ENCODE measurements around the gene ADGRD1.

Gene ADGRD1

GRCh38 chr12:131042834-131043245 lies 89.1 kb downstream of the ADGRD1 start:
- no peak for DNase-seq (ENCODE audit: low read depth)

DNA sequence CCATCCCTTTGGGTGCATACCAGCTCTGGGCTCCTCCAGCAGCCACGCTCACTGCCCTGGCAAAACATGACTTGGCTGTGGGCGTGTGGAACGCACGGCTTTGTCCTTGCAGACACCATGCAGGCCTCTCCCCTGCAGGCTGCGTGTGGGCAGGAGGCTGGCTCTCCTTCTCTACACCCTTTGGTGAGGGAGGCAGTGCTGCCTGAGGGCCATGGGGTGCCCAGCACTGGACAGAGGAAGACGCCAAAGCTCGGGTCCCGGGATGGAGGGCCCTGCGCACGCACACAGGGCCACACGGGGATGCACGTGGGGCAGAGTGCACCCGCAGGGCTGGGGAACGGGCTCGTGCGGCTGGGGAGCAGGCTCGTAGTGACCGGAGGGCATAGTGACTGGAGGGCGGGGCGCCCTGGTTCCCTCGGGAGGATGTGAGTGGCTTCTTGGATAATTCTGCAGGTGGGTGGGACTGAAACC lies 89.7 kb downstream of the ADGRD1 start:
- DNase-seq (ENCODE audit: low read depth) = no peak

- no peak for DNase-seq (ENCODE audit: low read depth)
Observed at GRCh38 chr12:131044136-131044535, 90.4 kb downstream of the ADGRD1 start.

DNA sequence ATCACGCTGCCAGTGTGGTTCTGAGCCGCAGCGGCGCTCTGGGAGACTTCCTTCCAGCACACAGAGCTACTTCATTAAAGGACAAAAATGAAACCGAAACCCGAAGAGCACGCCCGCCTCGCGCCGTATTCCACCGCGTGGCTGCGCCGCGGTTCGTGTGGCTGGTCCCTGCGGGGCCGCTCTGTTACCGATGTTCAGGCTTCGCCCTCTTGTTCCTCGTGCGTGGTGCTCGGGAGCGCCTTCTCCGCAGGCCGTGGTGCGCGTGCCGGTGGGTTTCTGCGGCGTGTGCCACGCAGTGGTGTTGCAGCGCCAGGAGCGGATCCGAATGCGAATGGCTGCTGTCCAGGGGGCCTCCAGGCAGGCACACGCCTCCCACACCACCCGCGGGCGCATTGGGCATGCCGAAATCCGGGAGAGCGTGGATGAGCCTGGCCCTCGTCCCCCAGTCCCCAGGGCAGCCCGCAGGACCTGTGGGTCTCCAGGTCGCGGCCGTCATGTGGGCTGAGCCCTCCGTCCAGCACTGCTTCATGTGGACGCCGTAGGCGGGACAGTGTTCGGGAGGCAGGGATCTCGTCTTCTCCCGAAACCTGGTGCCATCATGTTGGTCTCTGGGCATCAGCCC lies 91.2 kb downstream of the ADGRD1 start:
- DNase-seq (ENCODE audit: low read depth) = no peak

- DNase-seq (ENCODE audit: low read depth) = no peak
Observed at GRCh38 chr12:131045705-131046460, 92.2 kb downstream of the ADGRD1 start.

DNA sequence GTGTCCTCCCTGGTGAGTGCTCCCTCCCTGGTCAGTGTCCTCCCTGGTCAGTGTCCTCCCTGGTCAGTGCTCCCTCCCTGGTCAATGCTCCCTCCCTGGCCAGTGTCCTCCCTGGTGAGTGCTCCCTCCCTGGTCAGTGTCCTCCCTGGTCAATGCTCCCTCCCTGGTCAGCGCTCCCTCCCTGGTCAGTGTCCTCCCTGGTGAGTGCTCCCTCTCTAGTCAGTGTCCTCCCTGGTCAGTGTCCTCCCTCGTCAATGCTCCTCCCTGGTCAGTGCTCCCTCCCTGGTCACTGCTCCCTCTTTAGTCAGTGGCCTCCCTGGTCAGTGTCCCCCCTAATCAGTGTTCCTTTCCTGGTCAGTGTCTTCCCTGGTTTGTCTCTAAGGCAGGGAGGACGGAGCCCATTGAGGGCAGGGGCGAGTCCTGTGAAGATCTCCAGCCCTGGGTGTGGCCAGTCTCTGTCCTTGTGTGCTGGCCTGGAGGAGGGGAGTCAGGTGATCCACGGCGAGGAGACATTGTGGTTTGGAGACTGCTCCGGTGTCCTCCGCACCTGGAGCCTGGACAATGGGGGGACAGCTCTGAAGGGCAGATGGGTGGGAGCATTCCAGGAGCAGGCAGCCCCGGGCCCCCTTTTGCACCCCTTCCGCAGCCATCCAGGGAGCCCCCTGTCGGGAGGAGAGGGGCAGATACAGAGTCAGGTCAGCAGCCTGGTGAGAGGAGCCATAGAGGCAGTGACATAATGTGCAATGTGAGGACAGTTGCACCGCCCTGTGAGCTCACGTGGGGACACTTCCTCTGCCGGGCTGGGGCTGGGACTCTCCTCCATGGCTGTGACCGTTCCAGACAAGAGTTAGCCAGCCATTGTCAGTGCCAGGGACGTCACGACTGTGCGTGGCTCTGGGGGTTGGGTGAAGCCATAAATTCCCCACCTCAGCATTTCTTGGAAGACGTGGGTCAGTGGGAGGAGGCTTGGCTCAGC lies 93.4 kb downstream of the ADGRD1 start:
- DNase-seq (ENCODE audit: low read depth) = no peak

DNA sequence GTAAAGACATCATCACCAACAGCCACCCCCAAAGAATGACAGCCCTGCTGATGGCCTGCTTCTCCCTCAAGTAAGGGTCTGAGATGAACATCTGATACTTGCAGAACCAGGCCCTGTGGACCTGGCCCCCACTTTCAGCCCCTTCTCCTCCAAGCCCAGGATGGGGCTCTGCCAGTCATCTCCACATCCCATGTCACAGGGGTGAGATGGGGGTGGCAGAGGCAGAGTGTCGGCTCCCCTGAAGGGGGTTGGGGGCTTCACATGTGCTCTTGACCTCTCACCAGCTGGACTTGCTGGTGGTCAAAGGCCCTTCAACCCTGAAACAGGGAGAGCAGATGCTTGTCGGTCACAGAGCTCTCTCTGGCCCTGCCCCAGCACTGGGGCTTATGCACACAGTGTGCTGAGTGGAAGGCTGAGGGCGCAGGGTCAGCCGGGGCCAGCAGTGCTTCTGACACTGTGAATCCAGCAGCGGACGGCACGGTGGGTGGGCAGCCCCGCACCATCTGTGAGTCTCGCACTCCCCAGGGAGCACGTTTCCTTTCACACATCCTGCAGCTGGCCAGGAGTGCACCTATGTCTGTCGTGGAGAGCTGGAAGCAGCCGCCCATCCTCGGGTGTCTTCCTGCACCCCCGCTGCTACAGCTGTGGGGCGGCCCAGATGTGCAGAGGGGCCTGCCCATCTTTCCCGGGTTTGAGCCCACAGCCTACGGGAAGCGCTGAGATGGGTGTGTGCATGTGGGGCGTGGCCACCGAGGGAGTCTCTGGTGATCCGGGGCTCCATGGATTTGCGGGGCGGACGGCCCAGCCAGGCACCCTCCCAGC lies 94.3 kb downstream of the ADGRD1 start:
- DNase-seq (ENCODE audit: low read depth) = no peak

DNA sequence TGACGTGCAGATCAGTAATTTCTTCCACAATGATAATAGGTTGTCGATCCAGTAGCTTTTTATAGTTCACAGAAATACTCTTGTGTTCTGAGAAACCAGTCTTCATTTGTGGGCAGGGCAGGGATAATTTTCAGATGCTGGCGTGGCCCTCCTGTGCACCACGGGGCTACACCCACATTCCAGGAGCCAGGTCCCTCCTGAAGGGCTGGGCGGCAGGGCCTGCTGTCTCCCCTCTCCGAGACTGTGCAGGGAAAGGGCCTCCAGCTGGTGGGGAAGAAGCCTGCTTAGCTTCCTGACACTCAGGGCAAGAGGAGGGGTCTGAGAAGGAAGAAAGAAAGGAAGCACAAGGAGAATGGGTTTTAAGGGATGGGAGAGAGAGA lies 94.9 kb downstream of the ADGRD1 start:
- no peak for DNase-seq (ENCODE audit: low read depth)

- no peak for DNase-seq (ENCODE audit: low read depth)
Observed at GRCh38 chr12:131049002-131049401, 95.3 kb downstream of the ADGRD1 start.

DNA sequence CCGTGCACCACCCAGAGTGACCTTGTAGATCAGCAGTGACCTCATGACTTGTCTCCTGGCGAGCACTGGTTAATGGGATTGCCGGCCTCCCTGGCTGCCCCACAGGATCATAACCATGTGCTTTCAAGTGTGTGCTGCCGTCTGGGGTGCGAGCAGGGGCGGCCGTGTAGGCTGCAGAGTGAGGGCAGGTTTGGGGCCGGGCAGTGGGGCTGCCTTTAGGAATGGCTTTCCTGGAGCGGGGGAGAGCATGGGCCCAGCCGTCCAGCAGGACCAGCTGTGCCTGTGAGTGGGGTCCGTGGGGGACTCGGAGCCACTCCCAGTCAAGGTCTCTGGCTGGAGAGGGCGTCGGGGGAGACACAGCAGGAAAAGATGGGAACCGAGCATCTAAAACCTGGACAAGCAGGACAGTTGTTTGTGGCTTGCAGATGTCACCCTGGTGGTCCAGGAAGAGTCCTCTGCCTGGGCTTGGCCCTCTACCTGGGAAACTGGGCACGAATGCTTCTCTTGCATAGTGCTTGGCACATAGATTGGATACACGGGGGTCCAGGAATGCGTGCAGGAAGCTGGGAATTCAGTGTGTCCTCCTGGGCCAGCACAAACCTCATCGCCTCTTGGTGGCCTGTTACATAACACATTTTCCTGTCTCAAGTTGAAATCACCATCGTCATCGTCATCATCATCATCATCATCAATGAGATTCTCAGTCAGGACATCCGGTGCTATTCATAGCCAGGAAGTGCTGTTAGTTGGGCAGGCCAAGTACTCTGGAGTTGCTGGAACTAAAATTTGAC lies 96.0 kb downstream of the ADGRD1 start:
- DNase-seq (ENCODE audit: low read depth) = no peak

DNA sequence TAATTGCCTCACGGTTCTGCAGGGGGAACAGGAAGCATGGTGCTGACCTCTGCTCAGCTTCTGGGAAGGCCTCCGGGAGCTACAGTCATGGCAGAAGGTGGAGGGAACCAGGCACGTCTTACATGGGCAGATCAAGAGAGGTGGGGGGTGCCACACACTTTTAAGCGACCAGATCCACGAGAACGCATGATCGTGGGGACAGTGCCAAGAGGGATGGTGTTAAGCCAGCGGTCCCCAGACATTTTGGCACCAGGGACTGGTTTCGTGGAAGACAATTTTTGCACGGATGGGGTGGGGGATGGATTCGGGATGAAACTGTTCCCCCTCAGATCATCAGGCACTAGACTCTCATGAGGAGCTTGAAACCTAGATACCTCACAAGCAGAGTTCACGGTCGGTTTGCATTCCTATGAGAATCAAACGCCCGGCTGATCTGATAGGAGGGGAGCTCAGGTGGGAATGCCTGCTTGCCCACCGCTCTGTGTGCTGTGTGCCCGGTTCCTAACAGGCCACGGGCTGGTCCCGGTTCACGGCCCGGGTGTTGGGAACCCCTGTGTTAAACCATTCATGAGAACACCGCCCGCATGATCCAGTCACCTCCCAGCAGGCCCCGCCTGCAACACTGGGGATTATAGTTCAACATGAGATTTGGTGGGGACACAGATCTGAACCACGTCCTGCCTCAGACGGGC lies 96.9 kb downstream of the ADGRD1 start:
- DNase-seq (ENCODE audit: low read depth) = no peak

DNA sequence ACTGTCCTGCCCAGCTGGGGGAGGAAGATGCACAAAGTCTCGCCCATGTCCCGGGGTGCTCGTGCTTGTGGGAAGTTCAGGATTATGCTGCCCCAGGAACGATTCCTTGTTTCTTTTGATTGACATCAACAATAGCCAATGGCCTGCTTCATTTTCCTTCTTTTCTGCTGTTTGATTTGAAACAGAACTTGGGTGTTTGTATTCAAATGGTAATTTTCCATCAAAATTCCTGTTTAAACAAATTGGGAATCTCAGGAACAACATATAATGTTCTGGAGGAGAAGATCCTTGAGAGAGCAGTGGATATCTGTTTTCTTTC lies 97.4 kb downstream of the ADGRD1 start:
- DNase-seq (ENCODE audit: low read depth) = no peak

DNA sequence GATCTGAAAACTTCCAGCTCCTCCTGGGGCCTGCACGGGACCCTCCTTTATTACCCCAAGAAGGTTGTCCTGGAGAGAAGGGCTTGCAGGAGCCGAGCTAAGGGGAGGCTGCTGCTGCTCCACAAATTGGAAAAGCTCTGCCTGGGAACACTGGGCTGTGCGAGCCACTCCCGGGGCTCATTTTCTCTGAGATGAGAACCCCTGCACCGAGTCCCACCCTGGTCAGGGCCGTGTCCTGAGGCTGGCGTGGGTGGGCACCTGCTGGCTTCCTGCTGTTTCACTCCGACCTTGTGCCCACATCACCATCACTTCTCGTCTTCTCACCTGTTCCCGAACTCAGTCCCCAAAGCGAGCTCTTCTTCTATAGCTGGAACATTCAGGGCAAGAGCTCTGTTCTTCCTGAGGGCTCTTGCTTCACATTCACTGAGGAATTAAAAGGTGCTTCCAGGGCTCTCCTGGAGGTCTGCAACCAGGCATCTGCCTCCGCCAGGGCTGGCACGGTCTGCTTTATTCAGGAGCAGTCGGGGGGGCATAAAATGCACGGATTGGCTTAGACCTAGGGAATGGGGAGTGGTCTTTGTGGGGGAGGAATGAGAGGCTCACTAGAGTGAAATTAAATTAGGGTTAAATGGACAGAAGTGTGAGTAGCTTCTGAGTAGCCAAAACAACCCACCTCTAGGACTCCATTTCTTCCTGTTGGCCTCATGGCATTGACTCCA lies 98.5 kb downstream of the ADGRD1 start:
- no peak for DNase-seq (ENCODE audit: low read depth)

GRCh38 chr12:131052929-131053328 lies 99.2 kb downstream of the ADGRD1 start:
- no peak for DNase-seq (ENCODE audit: low read depth)

- no peak for DNase-seq (ENCODE audit: low read depth)
Observed at GRCh38 chr12:131053567-131053966, 99.9 kb downstream of the ADGRD1 start.

GRCh38 chr12:131054345-131055092 lies 100.8 kb downstream of the ADGRD1 start:
- no peak for DNase-seq (ENCODE audit: low read depth)

DNA sequence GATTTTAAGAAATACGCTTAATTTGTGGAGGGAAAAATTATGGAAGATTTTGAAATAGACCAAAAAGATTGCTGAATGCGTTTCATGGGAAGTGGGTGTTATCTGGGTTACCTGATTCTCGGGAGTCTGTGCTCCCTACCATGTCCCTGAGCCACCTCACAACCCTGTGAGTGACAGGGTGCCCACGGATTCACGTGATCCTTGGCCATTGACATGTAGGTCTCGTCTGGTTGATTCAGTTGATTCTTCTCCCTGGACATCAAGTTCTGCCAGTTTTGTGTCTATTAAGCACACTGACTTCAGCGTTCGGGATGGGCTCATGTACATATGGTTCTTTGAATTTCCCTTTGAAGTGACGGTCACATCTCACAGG lies 101.4 kb downstream of the ADGRD1 start:
- no peak for DNase-seq (ENCODE audit: low read depth)

- no peak for DNase-seq (ENCODE audit: low read depth)
Observed at GRCh38 chr12:131055596-131056233, 102.0 kb downstream of the ADGRD1 start.

GRCh38 chr12:131056626-131057025 lies 102.9 kb downstream of the ADGRD1 start:
- no peak for DNase-seq (ENCODE audit: low read depth)
